Activated T-cell treated with anti-CD3 and anti-CD28 coated beads, Interleukin-2, amount 50 U/mL, for 24 hours (primary cell): ENCODE data around the gene CERS1.

Source experiments
- DNase-seq: peaks from one replicate; pipeline ENCODE4 v3.0.0-alpha.2; 2020
- H3K27ac Mint-ChIP-seq: 2 replicates; pipeline ENCODE4 v1.8.0; 2020; ENCODE audit warnings: mild to moderate bottlenecking, mixed read lengths
- H3K27me3 Mint-ChIP-seq: 2 replicates; pipeline ENCODE4 v1.8.0; 2020; ENCODE audit warnings: mixed read lengths
- H3K36me3 Mint-ChIP-seq: 2 replicates; pipeline ENCODE4 v1.8.0; 2020; ENCODE audit warnings: low read depth, mixed read lengths
- H3K4me1 Mint-ChIP-seq: 2 replicates; pipeline ENCODE4 v1.8.0; 2020; ENCODE audit warnings: low read depth, mixed read lengths
- H3K4me3 Mint-ChIP-seq: 2 replicates; pipeline ENCODE4 v1.8.0; 2020; ENCODE audit warnings: mild to moderate bottlenecking, moderate library complexity, mixed read lengths
- H3K9me3 Mint-ChIP-seq: 2 replicates; pipeline ENCODE4 v1.8.0; 2020; ENCODE audit warnings: mixed read lengths

CERS1 gene

DNA sequence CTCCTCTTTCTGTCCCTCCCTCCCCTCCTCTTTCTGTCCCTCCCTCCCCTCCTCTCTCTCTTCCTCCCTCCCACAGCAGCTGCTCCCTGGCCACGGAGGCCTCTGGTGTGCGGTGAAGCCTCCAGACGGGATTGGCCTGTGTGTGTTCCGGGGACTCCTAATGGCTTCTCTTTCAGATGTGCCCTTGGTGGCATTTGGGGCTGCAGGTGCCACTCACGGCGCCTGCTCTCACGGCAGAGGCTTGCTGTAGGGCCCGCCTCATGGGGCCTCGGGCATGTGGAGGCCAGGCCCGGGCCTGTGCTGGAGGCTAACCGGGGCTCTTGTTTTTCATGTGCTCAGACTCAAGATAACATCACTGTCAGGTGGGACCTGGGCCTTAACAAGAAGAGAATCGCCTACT lies 43.3 kb downstream of the CERS1 start:
- Mint-ChIP-seq H3K4me3 (no peak overlapping the region), H3K27me3 (no peaks in the 10 kb centered on the region), H3K27ac (no peak overlapping the region), H3K36me3 (peaks cover 99% of the 10 kb centered on the region), H3K4me1 (peaks cover 21% of the 10 kb centered on the region), H3K9me3 (no peaks in the 10 kb centered on the region)
- DNase-seq: no peak

- no peak for DNase-seq
- no peak overlapping the region for H3K27ac Mint-ChIP-seq
- no peak overlapping the region for H3K4me3 Mint-ChIP-seq
- no peaks in the 10 kb centered on the region for H3K9me3 Mint-ChIP-seq
- H3K36me3 Mint-ChIP-seq: peaks cover 98% of the 10 kb centered on the region
- H3K27me3 Mint-ChIP-seq: no peaks in the 10 kb centered on the region
- peaks cover 27% of the 10 kb centered on the region for H3K4me1 Mint-ChIP-seq
These were observed 44.2 kb downstream of the CERS1 start for GRCh38 chr19:18851673-18852325.

DNA sequence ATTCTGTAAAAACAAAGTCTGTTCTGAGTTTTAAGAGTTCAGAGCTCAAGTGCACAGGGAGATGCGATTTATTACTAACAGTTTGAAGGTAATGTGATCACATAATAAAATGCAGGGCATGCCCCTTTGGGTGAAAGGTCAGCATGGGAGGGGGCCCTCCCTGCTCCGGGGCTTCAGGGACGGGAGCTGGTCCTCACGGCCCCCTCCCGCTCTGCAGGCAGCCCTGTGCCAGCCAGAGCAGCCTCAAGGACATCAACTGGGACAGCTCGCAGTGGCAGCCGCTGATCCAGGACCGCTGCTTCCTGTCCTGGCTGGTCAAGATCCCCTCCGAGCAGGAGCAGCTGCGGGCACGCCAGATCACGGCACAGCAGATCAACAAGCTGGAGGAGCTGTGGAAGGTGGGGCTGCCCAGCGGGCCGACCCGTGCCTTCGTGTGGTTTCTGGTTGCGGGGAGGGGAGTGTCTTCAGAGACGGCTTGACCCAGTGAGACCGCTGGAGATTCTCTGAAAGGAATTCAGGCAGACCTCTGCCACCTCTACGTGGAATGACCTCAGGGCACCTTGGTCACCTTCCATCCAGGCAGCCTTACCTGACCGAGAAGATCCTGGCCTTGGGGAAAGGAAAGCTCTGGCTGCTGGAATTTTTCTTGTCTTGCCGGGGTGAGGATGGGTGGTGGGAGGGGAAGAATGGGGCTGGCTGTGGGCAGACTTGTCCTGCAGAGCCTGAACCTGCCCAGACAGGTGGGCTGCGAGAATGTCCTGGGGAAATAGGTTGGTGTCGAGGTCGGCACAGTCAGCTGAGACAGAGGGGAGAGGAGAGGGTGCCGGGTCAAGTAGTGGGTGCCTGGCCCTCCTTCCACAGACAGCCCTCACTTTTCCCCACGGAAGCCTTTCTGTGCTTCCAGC lies 45.2 kb downstream of the CERS1 start:
- Mint-ChIP-seq H3K4me3 (no peak overlapping the region), H3K27ac (no peak overlapping the region)

DNA sequence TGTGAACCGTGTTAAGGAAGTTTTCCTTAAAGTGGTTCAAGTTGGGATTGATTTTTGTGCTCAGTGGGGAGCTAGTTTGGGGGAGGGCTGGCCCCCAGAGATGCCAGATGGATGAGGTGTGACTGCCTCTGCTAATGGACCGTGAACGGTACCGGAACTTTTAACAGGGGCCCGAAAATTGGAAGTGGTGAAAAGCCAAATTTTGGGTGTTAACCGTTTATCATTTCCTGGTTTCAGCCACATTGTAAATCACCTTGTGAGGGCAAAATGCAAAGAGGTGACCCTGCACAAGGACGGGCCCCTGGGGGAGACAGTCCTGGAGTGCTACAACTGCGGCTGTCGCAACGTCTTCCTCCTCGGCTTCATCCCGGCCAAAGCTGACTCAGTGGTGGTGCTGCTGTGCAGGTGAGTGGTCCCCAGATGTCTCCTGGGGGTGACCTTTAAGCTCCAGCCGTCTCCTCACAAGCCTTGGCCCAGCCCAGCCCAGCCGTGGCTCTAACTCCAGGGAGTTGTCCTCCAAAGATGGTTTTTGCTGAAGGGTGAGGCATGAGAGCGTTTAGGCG lies 46.0 kb downstream of the CERS1 start:
- peaks cover 44% of the 10 kb centered on the region for H3K4me1 Mint-ChIP-seq
- H3K9me3 Mint-ChIP-seq: no peaks in the 10 kb centered on the region
- no peak for DNase-seq
- H3K36me3 Mint-ChIP-seq: peaks cover 95% of the 10 kb centered on the region
- no peak overlapping the region for H3K4me3 Mint-ChIP-seq
- H3K27ac Mint-ChIP-seq: peak overlapping the region; percentile 85
- no peaks in the 10 kb centered on the region for H3K27me3 Mint-ChIP-seq

More for the DNA sequence above, 45.2 kb downstream of the CERS1 start:
- peaks cover 97% of the 10 kb centered on the region for H3K36me3 Mint-ChIP-seq
- peaks cover 36% of the 10 kb centered on the region for H3K4me1 Mint-ChIP-seq
- no peak for DNase-seq
- H3K9me3 Mint-ChIP-seq: no peaks in the 10 kb centered on the region
- no peaks in the 10 kb centered on the region for H3K27me3 Mint-ChIP-seq

GRCh38 chr19:18848878-18849661 lies 46.9 kb downstream of the CERS1 start:
- peaks cover 93% of the 10 kb centered on the region for H3K36me3 Mint-ChIP-seq
- no peak for DNase-seq
- no peaks in the 10 kb centered on the region for H3K27me3 Mint-ChIP-seq
- H3K4me1 Mint-ChIP-seq: peaks cover 52% of the 10 kb centered on the region
- peak overlapping the region; percentile 85 for H3K27ac Mint-ChIP-seq
- no peak overlapping the region for H3K4me3 Mint-ChIP-seq
- H3K9me3 Mint-ChIP-seq: no peaks in the 10 kb centered on the region

- no peak overlapping the region for H3K4me3 Mint-ChIP-seq
- H3K4me1 Mint-ChIP-seq: peaks cover 64% of the 10 kb centered on the region
- no peaks in the 10 kb centered on the region for H3K27me3 Mint-ChIP-seq
- peaks cover 83% of the 10 kb centered on the region for H3K36me3 Mint-ChIP-seq
- no peak for DNase-seq
- H3K27ac Mint-ChIP-seq: no peak overlapping the region
- no peaks in the 10 kb centered on the region for H3K9me3 Mint-ChIP-seq
These were observed 48.2 kb downstream of the CERS1 start for GRCh38 chr19:18847549-18848463.

DNA sequence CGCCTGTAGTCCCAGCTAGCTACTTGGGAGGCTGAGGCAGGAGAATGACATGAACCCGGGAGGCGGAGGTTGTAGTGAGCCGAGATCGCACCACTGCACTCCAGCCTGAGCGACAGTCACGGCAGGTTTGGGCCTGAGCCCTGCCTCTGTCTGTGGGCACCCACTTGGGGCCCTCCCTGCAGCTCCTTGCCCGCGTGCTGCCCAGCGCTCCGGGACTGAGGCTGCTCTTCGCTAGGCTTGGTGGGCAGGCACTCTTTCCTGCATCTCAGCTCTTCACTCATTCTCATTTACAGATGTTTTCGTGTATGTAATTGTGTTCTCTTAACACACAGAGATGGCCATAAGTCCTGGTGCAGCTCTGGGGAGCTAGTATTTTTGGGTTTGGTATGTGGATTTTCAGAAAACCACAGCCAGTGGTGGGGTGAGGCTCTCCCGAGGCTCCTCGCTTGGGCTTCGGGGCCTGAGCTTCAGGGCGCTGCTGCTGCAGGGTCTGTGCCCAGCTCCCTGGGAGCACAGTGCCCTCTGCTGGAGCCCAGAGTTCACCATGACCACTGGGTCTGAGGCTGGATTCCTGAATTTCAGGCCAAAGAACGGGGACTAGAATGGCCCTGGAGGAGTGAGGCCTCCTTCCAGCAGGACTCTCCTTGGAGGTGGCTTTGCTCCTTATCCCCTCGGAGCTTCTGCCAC lies 49.0 kb downstream of the CERS1 start:
- no peaks in the 10 kb centered on the region for H3K27me3 Mint-ChIP-seq
- H3K4me3 Mint-ChIP-seq: no peak overlapping the region
- no peaks in the 10 kb centered on the region for H3K9me3 Mint-ChIP-seq
- peaks cover 80% of the 10 kb centered on the region for H3K36me3 Mint-ChIP-seq
- peaks cover 68% of the 10 kb centered on the region for H3K4me1 Mint-ChIP-seq
- H3K27ac Mint-ChIP-seq: peak overlapping the region; percentile 12
- DNase-seq: peak; percentile 77

- Mint-ChIP-seq H3K27ac (peak overlapping the region; percentile 66), H3K4me1 (peaks cover 79% of the 10 kb centered on the region), H3K4me3 (no peak overlapping the region), H3K27me3 (no peaks in the 10 kb centered on the region), H3K36me3 (peaks cover 77% of the 10 kb centered on the region), H3K9me3 (no peaks in the 10 kb centered on the region)
- DNase-seq: no peak
These were observed 50.0 kb downstream of the CERS1 start for GRCh38 chr19:18845961-18846360.

DNA sequence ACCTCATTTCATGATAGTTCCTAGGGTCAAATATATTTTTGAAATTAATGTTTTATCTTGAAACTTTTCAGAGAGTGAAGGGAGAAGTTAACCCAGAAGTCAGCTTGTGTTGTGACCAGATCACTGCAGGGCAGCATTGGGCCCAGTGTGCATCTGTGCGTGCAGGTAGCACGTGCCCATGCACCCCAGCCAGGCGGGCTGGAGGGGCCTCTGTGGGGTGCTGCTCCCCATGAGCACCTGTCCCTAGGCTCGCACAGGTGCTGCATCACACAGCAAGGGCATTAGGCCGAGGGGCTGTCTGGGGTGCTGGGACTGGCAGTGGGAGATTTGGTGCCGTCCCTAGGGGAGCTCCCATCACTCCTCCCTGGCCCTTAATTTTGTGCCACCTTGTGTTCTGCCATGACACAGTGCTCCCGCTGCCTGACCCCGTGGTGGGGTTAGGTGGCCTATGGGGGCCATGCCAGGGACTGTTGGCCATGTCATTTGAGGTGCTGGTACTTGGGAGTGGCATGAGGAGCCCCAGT lies 51.1 kb downstream of the CERS1 start:
- Mint-ChIP-seq H3K27me3 (no peaks in the 10 kb centered on the region), H3K36me3 (peaks cover 77% of the 10 kb centered on the region), H3K4me3 (no peak overlapping the region), H3K4me1 (peaks cover 86% of the 10 kb centered on the region), H3K9me3 (no peaks in the 10 kb centered on the region), H3K27ac (peak overlapping the region; percentile 75)
- DNase-seq: no peak

- H3K9me3 Mint-ChIP-seq: no peaks in the 10 kb centered on the region
- H3K27me3 Mint-ChIP-seq: no peaks in the 10 kb centered on the region
- peaks cover 75% of the 10 kb centered on the region for H3K36me3 Mint-ChIP-seq
- no peak for DNase-seq
- H3K4me3 Mint-ChIP-seq: peak overlapping the region; percentile 7
- peaks cover 87% of the 10 kb centered on the region for H3K4me1 Mint-ChIP-seq
- H3K27ac Mint-ChIP-seq: peak overlapping the region; percentile 38
These were observed 52.0 kb downstream of the CERS1 start for GRCh38 chr19:18843960-18844359.

GRCh38 chr19:18842166-18842565 lies 53.8 kb downstream of the CERS1 start:
- Mint-ChIP-seq H3K4me3 (peak overlapping the region; percentile 5), H3K27ac (peak overlapping the region; percentile 61), H3K9me3 (no peaks in the 10 kb centered on the region), H3K27me3 (no peaks in the 10 kb centered on the region), H3K4me1 (peaks cover 93% of the 10 kb centered on the region), H3K36me3 (peaks cover 74% of the 10 kb centered on the region)
- no peak for DNase-seq

- Mint-ChIP-seq H3K4me3 (no peak overlapping the region), H3K4me1 (peaks cover 93% of the 10 kb centered on the region), H3K27me3 (no peaks in the 10 kb centered on the region), H3K9me3 (no peaks in the 10 kb centered on the region), H3K27ac (peak overlapping the region; percentile 30), H3K36me3 (peaks cover 75% of the 10 kb centered on the region)
- DNase-seq: no peak
These were observed 54.6 kb downstream of the CERS1 start for GRCh38 chr19:18841400-18841799.
